ENCODE measurements around the gene PDE2A. TPM values are rescaled to one million over a fixed set of nuclear protein-coding genes. Genes with fewer than 3 reads are reported as not detected.

PDE2A gene
- total RNA-seq, 1 experiment from 2014 or later, result 3.7 TPM

- TF ChIP-seq ARID4B (CRISPR knock-in tag; IDR thresholded peaks at IDR 0.05; ENCODE audit: borderline replicate concordance), result no peak
- no peaks in the 10 kb centered on the region for H3K9me3 Mint-ChIP-seq
- no peak for ATAC-seq
- DNase-seq (ENCODE audit: low spot score), result no peak
- H3K4me3 Mint-ChIP-seq, result no peak overlapping the region
- CTCF ChIA-PET, result interaction anchor here (0.5 to 7.4 kb wide), 8 partner anchors 18 to 231 kb away, joined by 3 to 53 read pairs (median 6); partner anchors contain the start of gene STARD10
- POLR2A ChIA-PET, result interaction anchor here (0.6 kb wide), 1 partner anchor 966 kb away, joined by 3 read pairs; no protein-coding TSS in a partner anchor
- peaks cover 19% of the 10 kb centered on the region; the same call in 1 of the 2 replicates for H3K36me3 Mint-ChIP-seq
- no peak overlapping the region for H3K27ac Mint-ChIP-seq
- peaks cover 37% of the 10 kb centered on the region for H3K4me1 Mint-ChIP-seq
- H3K27me3 Mint-ChIP-seq (ENCODE audit: low read depth), result no peaks in the 10 kb centered on the region
Observed at GRCh38 chr11:72702577-72703241, 28.5 kb upstream of the PDE2A start.

GRCh38 chr11:72702096-72702495 is 27.9 kb upstream of the PDE2A start:
- DNase-seq (ENCODE audit: low spot score) (no peak), ATAC-seq (no peak)
- H3K36me3 Mint-ChIP-seq, result peaks cover 14% of the 10 kb centered on the region; the same call in 1 of the 2 replicates
- POLR2A ChIA-PET, result interaction anchor here (0.6 kb wide), 1 partner anchor 967 kb away, joined by 3 read pairs; no protein-coding TSS in a partner anchor
- no peak overlapping the region for H3K4me3 Mint-ChIP-seq
- no peaks in the 10 kb centered on the region for H3K9me3 Mint-ChIP-seq
- CTCF ChIA-PET, result interaction anchor here (1.6 to 7.4 kb wide), 2 partner anchors 17 to 23 kb away, joined by 6 to 53 read pairs; no protein-coding TSS in a partner anchor
- no peak overlapping the region for H3K27ac Mint-ChIP-seq
- H3K27me3 Mint-ChIP-seq (ENCODE audit: low read depth), result no peaks in the 10 kb centered on the region
- H3K4me1 Mint-ChIP-seq, result peaks cover 31% of the 10 kb centered on the region
- TF ChIP-seq CREB1 (CRISPR knock-in tag; IDR thresholded peaks at IDR 0.05), result no peak
- no peak for TF ChIP-seq HMGA2 (CRISPR knock-in tag; IDR thresholded peaks at IDR 0.05)
- TF ChIP-seq PREB (CRISPR knock-in tag; IDR thresholded peaks at IDR 0.05; ENCODE audit: borderline replicate concordance), result no peak
- TF ChIP-seq EMX1 (CRISPR knock-in tag; IDR thresholded peaks at IDR 0.05), result no peak
- no peak for TF ChIP-seq IRF1 (CRISPR knock-in tag; IDR thresholded peaks at IDR 0.05)
- TF ChIP-seq USF2 (CRISPR knock-in tag; IDR thresholded peaks at IDR 0.05), result no peak
- no peak for TF ChIP-seq FOXP1 (CRISPR knock-in tag; IDR thresholded peaks at IDR 0.05; ENCODE audit: borderline replicate concordance)
- TF ChIP-seq USF1 (CRISPR knock-in tag; IDR thresholded peaks at IDR 0.05), result no peak
- TF ChIP-seq ETV6 (CRISPR knock-in tag; IDR thresholded peaks at IDR 0.05), result no peak
- TF ChIP-seq ZNF121 (CRISPR knock-in tag; IDR thresholded peaks at IDR 0.05), result no peak
- TF ChIP-seq KAT7 (CRISPR knock-in tag; IDR thresholded peaks at IDR 0.05; ENCODE audit: borderline replicate concordance), result no peak
- no peak for TF ChIP-seq JUN (CRISPR knock-in tag; IDR thresholded peaks at IDR 0.05)
- TF ChIP-seq ZNF263 (CRISPR knock-in tag; IDR thresholded peaks at IDR 0.05; ENCODE audit: low read depth), result no peak
- no peak for TF ChIP-seq ZNF219 (CRISPR knock-in tag; IDR thresholded peaks at IDR 0.05; ENCODE audit: borderline replicate concordance)
- TF ChIP-seq ZNF232 (CRISPR knock-in tag; IDR thresholded peaks at IDR 0.05), result no peak

Measured in WTC11 (cell line).